Loucy (cell line): ENCODE data around the gene PAF1.

Experiments used
- CTCF ChIP-seq: fragments of 200-600 bp; sonication (generic); conservative IDR thresholded peaks from 2 replicates; pipeline ENCODE4 v1.5.1; 2014; ENCODE audit warnings: mild to moderate bottlenecking, antibody characterized with exemption, low read length
- EZH2phosphoT487 ChIP-seq: fragments of 200-600 bp; IDR thresholded peaks from 2 replicates; pipeline ENCODE4 v1.6.1; 2018; ENCODE audit warnings: antibody characterized with exemption, mild to moderate bottlenecking, moderate library complexity, borderline replicate concordance

- no peak for TF ChIP-seq CTCF
- no peak for TF ChIP-seq EZH2phosphoT487
Observed at GRCh38 chr19:39416152-39417120, 25.5 kb upstream of the PAF1 start.
